GM21360 (cell line): ENCODE measurements around the gene MAPT.
"Not testable (repeated sequence)": the region's sequence is repeated elsewhere in the genome, so short reads cannot be mapped to it uniquely, and the experiment has no call there.

Experiments
- ATAC-seq: cut with Tn5 transposase; IDR thresholded peaks from one replicate; pipeline ENCODE4 v1.9.1; 2021; ENCODE audit warnings: mild to moderate bottlenecking, moderate library complexity; ENCODE audit not compliant: unreplicated experiment

Gene MAPT

DNA sequence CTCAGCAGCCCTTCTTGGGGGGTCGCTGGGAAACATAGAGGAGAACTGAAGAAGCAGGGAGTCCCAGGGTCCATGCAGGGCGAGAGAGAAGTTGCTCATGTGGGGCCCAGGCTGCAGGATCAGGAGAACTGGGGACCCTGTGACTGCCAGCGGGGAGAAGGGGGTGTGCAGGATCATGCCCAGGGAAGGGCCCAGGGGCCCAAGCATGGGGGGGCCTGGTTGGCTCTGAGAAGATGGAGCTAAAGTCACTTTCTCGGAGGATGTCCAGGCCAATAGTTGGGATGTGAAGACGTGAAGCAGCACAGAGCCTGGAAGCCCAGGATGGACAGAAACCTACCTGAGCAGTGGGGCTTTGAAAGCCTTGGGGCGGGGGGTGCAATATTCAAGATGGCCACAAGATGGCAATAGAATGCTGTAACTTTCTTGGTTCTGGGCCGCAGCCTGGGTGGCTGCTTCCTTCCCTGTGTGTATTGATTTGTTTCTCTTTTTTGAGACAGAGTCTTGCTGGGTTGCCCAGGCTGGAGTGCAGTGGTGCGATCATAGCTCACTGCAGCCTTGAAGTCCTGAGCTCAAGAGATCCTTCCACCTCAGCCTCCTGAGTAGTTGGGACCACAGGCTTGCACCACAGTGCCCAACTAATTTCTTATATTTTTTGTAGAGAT is 108.1 kb downstream of the MAPT start:
- ATAC-seq, result no peak

DNA sequence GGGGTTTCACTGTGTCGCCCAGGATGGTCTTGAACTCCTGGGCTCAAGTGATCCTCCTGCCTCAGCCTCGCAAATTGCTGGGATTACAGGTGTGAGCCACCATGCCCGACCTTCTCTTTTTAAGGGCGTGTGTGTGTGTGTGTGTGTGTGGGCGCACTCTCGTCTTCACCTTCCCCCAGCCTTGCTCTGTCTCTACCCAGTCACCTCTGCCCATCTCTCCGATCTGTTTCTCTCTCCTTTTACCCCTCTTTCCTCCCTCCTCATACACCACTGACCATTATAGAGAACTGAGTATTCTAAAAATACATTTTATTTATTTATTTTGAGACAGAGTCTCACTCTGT is 108.6 kb downstream of the MAPT start:
- no peak for ATAC-seq

DNA sequence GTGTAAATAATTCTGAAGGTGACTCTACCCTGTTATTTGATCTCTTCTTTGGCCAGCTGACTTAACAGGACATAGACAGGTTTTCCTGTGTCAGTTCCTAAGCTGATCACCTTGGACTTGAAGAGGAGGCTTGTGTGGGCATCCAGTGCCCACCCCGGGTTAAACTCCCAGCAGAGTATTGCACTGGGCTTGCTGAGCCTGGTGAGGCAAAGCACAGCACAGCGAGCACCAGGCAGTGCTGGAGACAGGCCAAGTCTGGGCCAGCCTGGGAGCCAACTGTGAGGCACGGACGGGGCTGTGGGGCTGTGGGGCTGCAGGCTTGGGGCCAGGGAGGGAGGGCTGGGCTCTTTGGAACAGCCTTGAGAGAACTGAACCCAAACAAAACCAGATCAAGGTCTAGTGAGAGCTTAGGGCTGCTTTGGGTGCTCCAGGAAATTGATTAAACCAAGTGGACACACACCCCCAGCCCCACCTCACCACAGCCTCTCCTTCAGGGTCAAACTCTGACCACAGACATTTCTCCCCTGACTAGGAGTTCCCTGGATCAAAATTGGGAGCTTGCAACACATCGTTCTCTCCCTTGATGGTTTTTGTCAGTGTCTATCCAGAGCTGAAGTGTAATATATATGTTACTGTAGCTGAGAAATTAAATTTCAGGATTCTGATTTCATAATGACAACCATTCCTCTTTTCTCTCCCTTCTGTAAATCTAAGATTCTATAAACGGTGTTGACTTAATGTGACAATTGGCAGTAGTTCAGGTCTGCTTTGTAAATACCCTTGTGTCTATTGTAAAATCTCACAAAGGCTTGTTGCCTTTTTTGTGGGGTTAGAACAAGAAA is 109.8 kb downstream of the MAPT start:
- no peak for ATAC-seq

DNA sequence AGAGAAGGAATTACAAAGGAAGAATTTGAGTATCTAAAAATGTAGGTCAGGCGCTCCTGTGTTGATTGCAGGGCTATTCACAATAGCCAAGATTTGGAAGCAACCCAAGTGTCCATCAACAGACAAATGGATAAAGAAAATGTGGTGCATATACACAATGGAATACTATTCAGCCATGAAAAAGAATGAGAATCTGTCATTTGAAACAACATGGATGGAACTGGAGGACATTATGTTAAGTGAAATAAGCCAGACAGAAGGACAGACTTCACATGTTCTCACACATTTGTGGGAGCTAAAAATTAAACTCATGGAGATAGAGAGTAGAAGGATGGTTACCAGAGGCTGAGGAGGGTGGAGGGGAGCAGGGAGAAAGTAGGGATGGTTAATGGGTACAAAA is 111.7 kb downstream of the MAPT start:
- not testable (repeated sequence) for ATAC-seq

DNA sequence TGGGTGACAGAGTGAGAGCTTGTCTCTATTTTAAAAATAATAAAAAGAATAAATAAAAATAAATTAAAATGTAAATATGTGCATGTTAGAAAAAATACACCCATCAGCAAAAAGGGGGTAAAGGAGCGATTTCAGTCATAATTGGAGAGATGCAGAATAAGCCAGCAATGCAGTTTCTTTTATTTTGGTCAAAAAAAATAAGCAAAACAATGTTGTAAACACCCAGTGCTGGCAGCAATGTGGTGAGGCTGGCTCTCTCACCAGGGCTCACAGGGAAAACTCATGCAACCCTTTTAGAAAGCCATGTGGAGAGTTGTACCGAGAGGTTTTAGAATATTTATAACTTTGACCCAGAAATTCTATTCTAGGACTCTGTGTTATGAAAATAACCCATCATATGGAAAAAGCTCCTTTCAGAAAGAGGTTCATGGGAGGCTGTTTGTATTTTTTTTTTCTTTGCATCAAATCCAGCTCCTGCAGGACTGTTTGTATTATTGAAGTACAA is 113.2 kb downstream of the MAPT start:
- no peak for ATAC-seq

DNA sequence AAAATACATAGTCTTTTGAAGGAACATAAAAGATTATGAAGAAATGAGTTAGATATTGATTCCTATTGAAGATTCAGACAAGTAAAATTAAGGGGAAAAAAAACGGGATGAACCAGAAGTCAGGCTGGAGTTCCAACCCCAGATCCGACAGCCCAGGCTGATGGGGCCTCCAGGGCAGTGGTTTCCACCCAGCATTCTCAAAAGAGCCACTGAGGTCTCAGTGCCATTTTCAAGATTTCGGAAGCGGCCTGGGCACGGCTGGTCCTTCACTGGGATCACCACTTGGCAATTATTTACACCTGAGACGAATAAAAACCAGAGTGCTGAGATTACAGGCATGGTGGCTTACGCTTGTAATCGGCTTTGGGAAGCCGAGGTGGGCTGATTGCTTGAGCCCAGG is 114.2 kb downstream of the MAPT start:
- ATAC-seq, result no peak

DNA sequence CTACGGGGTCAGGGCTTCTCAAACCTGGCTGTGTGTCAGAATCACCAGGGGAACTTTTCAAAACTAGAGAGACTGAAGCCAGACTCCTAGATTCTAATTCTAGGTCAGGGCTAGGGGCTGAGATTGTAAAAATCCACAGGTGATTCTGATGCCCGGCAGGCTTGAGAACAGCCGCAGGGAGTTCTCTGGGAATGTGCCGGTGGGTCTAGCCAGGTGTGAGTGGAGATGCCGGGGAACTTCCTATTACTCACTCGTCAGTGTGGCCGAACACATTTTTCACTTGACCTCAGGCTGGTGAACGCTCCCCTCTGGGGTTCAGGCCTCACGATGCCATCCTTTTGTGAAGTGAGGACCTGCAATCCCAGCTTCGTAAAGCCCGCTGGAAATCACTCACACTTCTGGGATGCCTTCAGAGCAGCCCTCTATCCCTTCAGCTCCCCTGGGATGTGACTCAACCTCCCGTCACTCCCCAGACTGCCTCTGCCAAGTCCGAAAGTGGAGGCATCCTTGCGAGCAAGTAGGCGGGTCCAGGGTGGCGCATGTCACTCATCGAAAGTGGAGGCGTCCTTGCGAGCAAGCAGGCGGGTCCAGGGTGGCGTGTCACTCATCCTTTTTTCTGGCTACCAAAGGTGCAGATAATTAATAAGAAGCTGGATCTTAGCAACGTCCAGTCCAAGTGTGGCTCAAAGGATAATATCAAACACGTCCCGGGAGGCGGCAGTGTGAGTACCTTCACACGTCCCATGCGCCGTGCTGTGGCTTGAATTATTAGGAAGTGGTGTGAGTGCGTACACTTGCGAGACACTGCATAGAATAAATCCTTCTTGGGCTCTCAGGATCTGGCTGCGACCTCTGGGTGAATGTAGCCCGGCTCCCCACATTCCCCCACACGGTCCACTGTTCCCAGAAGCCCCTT is 115.6 kb downstream of the MAPT start:
- ATAC-seq, result no peak

DNA sequence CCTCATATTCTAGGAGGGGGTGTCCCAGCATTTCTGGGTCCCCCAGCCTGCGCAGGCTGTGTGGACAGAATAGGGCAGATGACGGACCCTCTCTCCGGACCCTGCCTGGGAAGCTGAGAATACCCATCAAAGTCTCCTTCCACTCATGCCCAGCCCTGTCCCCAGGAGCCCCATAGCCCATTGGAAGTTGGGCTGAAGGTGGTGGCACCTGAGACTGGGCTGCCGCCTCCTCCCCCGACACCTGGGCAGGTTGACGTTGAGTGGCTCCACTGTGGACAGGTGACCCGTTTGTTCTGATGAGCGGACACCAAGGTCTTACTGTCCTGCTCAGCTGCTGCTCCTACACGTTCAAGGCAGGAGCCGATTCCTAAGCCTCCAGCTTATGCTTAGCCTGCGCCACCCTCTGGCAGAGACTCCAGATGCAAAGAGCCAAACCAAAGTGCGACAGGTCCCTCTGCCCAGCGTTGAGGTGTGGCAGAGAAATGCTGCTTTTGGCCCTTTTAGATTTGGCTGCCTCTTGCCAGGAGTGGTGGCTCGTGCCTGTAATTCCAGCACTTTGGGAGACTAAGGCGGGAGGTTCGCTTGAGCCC is 116.3 kb downstream of the MAPT start:
- no peak for ATAC-seq

DNA sequence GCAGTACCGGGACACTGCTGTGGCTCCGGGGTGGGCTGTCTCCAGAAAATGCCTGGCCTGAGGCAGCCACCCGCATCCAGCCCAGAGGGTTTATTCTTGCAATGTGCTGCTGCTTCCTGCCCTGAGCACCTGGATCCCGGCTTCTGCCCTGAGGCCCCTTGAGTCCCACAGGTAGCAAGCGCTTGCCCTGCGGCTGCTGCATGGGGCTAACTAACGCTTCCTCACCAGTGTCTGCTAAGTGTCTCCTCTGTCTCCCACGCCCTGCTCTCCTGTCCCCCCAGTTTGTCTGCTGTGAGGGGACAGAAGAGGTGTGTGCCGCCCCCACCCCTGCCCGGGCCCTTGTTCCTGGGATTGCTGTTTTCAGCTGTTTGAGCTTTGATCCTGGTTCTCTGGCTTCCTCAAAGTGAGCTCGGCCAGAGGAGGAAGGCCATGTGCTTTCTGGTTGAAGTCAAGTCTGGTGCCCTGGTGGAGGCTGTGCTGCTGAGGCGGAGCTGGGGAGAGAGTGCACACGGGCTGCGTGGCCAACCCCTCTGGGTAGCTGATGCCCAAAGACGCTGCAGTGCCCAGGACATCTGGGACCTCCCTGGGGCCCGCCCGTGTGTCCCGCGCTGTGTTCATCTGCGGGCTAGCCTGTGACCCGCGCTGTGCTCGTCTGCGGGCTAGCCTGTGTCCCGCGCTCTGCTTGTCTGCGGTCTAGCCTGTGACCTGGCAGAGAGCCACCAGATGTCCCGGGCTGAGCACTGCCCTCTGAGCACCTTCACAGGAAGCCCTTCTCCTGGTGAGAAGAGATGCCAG is 117.6 kb downstream of the MAPT start:
- ATAC-seq, result no peak

DNA sequence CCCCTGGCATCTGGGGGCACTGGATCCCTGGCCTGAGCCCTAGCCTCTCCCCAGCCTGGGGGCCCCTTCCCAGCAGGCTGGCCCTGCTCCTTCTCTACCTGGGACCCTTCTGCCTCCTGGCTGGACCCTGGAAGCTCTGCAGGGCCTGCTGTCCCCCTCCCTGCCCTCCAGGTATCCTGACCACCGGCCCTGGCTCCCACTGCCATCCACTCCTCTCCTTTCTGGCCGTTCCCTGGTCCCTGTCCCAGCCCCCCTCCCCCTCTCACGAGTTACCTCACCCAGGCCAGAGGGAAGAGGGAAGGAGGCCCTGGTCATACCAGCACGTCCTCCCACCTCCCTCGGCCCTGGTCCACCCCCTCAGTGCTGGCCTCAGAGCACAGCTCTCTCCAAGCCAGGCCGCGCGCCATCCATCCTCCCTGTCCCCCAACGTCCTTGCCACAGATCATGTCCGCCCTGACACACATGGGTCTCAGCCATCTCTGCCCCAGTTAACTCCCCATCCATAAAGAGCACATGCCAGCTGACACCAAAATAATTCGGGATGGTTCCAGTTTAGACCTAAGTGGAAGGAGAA is 118.2 kb downstream of the MAPT start:
- ATAC-seq, result no peak

DNA sequence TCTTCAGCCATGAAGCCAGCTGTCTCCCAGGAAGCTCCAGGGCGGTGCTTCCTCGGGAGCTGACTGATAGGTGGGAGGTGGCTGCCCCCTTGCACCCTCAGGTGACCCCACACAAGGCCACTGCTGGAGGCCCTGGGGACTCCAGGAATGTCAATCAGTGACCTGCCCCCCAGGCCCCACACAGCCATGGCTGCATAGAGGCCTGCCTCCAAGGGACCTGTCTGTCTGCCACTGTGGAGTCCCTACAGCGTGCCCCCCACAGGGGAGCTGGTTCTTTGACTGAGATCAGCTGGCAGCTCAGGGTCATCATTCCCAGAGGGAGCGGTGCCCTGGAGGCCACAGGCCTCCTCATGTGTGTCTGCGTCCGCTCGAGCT is 118.8 kb downstream of the MAPT start:
- ATAC-seq, result no peak

DNA sequence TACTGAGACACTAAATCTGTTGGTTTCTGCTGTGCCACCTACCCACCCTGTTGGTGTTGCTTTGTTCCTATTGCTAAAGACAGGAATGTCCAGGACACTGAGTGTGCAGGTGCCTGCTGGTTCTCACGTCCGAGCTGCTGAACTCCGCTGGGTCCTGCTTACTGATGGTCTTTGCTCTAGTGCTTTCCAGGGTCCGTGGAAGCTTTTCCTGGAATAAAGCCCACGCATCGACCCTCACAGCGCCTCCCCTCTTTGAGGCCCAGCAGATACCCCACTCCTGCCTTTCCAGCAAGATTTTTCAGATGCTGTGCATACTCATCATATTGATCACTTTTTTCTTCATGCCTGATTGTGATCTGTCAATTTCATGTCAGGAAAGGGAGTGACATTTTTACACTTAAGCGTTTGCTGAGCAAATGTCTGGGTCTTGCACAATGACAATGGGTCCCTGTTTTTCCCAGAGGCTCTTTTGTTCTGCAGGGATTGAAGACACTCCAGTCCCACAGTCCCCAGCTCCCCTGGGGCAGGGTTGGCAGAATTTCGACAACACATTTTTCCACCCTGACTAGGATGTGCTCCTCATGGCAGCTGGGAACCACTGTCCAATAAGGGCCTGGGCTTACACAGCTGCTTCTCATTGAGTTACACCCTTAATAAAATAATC is 119.3 kb downstream of the MAPT start:
- ATAC-seq, result no peak

DNA sequence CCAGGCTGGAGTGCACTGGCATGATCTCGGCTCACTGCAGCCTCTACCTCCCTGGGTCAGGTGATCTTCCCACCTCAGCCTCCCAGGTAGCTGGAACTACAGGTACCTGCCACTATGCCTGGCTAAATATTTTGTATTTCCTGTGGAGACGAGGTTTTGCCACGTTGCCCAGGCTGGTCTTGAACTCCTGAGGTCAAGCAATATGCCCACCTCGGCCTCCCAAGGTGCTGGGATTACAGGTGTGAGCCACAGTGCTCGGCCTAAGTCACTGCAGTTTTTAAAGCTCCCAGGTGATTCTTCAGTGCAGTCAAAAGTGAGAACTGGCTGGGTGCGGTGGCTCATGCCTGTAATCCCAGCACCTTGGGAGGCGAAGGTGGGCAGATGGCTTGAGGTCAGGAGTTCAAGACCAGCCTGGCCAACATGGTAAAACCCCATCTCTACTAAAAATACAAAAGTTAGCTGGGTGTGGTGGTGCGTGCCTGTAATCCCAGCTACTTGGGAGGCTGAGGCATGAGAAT is 125.1 kb downstream of the MAPT start:
- not testable (repeated sequence) for ATAC-seq

DNA sequence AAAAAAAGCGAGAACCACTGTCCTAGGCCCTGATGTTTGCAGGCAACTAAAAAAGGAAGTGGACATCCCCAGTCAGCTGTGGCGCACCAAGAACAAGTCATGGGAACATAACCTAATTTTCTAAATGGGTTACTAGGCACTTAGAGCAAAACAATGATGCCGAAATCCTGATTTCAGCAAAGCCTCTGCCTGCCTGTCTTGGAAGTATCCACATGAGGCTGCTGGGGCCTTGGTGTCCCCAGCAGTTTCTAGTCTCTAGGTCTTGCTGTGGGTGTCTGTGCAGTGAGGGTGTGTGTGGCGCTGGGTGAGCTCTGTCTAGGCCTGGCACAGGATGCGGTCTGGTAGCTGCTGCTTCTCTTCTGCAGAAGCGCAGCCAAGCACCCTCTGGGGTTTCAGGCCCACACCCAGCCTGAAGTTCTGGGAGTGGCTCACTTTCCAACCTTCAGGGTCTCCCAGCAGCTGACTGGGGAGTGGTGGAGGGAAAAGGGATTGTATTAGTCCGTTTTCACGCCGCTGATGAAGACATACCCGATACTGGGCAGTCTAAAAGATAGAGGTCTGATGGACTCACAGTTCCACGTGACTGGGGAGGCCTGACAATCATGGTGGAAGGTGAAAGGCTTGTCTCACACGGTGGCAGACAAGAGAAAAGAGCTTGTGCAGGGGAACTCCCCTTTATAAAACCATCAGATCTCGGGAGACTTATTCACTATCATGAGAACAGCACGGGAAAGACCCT is 125.8 kb downstream of the MAPT start:
- ATAC-seq, result no peak

DNA sequence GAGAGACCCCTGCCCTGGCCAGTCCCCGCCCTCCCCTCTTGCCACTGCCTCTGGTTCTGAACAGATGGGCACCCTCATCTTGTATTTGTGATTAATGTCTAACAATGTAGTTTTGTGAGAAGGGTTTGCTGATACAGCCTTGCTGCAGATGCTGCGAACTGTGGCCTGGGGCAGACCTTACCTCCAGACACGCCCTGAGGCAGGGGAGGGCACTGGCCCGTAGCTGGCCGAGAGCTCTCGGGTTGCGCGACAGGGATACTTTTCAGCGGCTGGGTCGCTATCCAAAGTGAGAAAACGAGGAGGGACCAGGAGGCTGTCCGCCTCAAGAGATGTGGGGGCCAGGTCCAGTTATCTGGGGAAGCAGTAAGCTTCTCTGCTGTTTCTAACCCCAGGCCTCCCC is 126.6 kb downstream of the MAPT start:
- ATAC-seq, result no peak

DNA sequence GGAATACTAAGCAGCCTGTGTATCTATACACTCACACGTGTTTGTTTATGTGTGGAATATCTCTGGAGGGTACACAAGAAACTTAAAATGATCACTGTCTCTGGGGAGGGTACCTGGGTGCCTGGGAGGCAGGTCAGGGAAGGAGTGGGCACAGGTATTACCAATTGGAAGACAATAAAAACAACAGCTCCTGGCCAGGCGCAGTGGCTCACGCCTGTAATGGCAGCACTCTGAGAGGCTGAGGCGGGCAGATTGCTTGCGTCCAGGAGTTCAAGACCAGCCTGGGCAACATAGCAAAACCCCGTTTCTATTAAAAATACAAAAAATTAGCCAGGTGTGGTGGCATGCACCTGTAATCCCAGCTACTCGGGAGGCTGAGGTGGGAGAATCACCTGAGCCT is 129.0 kb downstream of the MAPT start:
- not testable (repeated sequence) for ATAC-seq

DNA sequence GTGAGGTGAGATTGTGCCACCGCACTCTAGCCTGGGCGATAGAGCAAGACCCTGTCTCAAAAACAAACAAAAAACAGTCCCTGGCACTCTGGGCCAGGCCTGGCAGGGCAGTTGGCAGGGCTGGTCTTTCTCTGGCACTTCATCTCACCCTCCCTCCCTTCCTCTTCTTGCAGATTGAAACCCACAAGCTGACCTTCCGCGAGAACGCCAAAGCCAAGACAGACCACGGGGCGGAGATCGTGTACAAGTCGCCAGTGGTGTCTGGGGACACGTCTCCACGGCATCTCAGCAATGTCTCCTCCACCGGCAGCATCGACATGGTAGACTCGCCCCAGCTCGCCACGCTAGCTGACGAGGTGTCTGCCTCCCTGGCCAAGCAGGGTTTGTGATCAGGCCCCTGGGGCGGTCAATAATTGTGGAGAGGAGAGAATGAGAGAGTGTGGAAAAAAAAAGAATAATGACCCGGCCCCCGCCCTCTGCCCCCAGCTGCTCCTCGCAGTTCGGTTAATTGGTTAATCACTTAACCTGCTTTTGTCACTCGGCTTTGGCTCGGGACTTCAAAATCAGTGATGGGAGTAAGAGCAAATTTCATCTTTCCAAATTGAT is 129.5 kb downstream of the MAPT start:
- no peak for ATAC-seq

DNA sequence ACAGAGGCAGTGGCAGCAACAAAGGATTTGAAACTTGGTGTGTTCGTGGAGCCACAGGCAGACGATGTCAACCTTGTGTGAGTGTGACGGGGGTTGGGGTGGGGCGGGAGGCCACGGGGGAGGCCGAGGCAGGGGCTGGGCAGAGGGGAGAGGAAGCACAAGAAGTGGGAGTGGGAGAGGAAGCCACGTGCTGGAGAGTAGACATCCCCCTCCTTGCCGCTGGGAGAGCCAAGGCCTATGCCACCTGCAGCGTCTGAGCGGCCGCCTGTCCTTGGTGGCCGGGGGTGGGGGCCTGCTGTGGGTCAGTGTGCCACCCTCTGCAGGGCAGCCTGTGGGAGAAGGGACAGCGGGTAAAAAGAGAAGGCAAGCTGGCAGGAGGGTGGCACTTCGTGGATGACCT is 130.2 kb downstream of the MAPT start:
- ATAC-seq, result no peak
